Breast epithelium (tissue), 4 donors: ENCODE results near the gene NDUFC2. TPM values are rescaled to one million over a fixed set of nuclear protein-coding genes. Genes with fewer than 3 reads are reported as not detected.
"Not testable (repeated sequence)": the region's sequence is repeated elsewhere in the genome, so short reads cannot be mapped to it uniquely, and the experiment has no call there.

Experiments used
- DNase-seq, 2 donors: peaks; one replicate each; pipeline ENCODE4 v3.0.0-alpha.2; 2019; ENCODE audit warnings: low spot score in 2 of 2
- H3K27ac ChIP-seq, 2 donors: fragments of 200-600 bp; sonication (generic) in 1 of 2; one replicate each; pipeline ENCODE4 v1.5.1; 2016 to 2019; ENCODE audit warnings: mild to moderate bottlenecking in 1 of 2
- H3K27me3 ChIP-seq, 2 donors: fragments of 200-600 bp; sonication (generic) in 1 of 2; one replicate each; pipeline versions ENCODE4 v1.5.1 to v1.6.0; 2017 to 2019; ENCODE audit warnings: control low read depth in 1 of 2, mild to moderate bottlenecking in 1 of 2
- H3K36me3 ChIP-seq: fragments of 200-600 bp; one replicate; pipeline ENCODE4 v1.5.1; 2019
- H3K4me1 ChIP-seq, 2 donors: fragments of 200-600 bp; sonication (generic); one replicate each; pipeline ENCODE4 v1.5.1; 2016 to 2019; ENCODE audit warnings: control low read depth in 1 of 2
- H3K4me3 ChIP-seq, 3 donors: fragments of 200-600 bp; sonication (generic); 1 replicate in 2 of 3; 2 replicates in 1 of 3; pipeline ENCODE4 v1.5.1; 2016 to 2019; ENCODE audit warnings: mild to moderate bottlenecking in 3 of 3, moderate library complexity in 2 of 3
- H3K9me3 ChIP-seq, 2 donors: fragments of 200-600 bp; sonication (generic) in 1 of 2; one replicate each; pipeline ENCODE4 v1.5.1; 2016 to 2019; ENCODE audit warnings: control low read depth in 1 of 2
- POLR2A ChIP-seq: fragments of 450-650 bp; IDR thresholded peaks from one replicate; pipeline ENCODE4 v1.6.1; 2016; ENCODE audit warnings: antibody characterized with exemption, mild to moderate bottlenecking, moderate library complexity
- POLR2AphosphoS5 ChIP-seq, 3 donors: sonication (generic); formaldehyde crosslinking; IDR thresholded peaks; one replicate each; pipeline ENCODE4 v1.6.1; 2017; ENCODE audit warnings: antibody characterized with exemption in 3 of 3
- intact Hi-C: fragments of 100-400 bp; cut with DNase I; formaldehyde crosslinking; loops from one replicate; pipeline ENCODE4 v1.15.1; 2023; ENCODE audit warnings: low total_unique reads
- total RNA-seq, 3 donors: library from RNA; depleted of rRNA; stranded (reverse); fragments of >200 nt; gene quantifications; one replicate each; pipeline ENCODE4 v1.1.0, GENCODE V29; 2016
- TF ChIP-seq, protein P1 (sequence below), 3 donors: fragments of 450-650 bp; IDR thresholded peaks; one replicate each; pipeline ENCODE4 v1.5.1; 2016 to 2017; ENCODE audit warnings: antibody characterized with exemption in 3 of 3, mild to moderate bottlenecking in 3 of 3, moderate library complexity in 3 of 3

The NDUFC2 gene
- total RNA-seq, 3 donors from 2014 or later: 101 to 105 (median 103) TPM

DNA sequence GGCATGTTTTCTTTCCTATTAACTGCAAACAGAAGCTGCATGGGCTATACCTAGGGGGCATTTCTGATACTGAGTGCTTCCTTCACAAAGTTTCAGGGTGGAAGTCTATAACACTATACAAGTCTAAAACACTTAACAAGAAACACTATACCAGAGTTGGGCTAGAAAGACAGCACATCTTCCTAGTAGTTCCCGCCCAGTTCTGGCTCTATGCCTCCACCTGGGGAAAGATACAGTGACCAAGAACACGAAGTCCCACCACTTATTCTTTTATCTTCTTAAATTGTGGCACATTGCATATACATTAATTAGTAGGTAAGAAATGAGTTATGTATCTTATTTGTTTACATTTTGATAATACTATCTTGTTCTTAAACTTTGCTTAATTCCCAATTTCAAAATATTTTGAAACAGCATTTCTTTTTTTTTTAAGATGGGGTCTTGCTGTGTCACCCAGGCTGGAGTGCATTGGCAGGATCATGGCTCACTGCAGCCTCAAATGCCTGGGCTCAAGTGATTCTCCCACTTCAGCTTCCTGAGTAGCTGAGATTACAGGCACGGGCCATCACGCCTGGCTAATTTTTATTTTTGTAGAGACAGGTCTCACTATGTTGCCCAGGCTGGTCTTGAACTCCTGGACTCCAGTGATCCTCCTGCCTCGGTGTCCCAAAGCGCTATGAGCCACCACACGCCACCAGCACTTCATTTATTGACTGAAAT is 18.2 kb upstream of the NDUFC2 start:
- no peaks in the 10 kb centered on the region for H3K9me3 ChIP-seq
- no peak overlapping the region for H3K4me3 ChIP-seq
- no peak for DNase-seq
- intact Hi-C loops: no loop called here
- H3K27ac ChIP-seq: no peak overlapping the region
- H3K27me3 ChIP-seq: no peaks in the 10 kb centered on the region
- TF ChIP-seq, protein P1, sequence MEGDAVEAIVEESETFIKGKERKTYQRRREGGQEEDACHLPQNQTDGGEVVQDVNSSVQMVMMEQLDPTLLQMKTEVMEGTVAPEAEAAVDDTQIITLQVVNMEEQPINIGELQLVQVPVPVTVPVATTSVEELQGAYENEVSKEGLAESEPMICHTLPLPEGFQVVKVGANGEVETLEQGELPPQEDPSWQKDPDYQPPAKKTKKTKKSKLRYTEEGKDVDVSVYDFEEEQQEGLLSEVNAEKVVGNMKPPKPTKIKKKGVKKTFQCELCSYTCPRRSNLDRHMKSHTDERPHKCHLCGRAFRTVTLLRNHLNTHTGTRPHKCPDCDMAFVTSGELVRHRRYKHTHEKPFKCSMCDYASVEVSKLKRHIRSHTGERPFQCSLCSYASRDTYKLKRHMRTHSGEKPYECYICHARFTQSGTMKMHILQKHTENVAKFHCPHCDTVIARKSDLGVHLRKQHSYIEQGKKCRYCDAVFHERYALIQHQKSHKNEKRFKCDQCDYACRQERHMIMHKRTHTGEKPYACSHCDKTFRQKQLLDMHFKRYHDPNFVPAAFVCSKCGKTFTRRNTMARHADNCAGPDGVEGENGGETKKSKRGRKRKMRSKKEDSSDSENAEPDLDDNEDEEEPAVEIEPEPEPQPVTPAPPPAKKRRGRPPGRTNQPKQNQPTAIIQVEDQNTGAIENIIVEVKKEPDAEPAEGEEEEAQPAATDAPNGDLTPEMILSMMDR (IDR thresholded peaks at IDR 0.05): no peak
- TF ChIP-seq POLR2A (no peak), POLR2AphosphoS5 (IDR thresholded peaks at IDR 0.05) (no peak)
- no peaks in the 10 kb centered on the region for H3K36me3 ChIP-seq
- H3K4me1 ChIP-seq: no peaks in the 10 kb centered on the region

DNA sequence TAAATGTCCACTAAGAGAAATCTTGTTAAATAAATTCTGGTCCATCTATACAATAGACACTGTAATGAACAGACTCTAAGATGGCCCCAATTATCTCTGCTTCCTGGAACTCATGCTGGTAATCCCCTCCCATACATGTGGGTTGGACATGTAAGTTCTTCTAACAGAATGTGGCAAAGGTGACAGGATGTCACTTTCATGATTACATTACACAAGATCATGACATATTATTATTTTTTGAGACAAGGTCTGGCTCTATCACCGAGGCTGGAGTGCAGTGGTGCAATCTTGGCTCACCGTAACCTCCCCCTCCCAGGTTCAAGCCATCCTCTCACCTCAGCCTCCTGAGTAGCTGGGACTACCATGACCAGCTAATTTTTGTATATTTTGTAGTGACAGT is 14.6 kb upstream of the NDUFC2 start:
- H3K9me3 ChIP-seq: no peaks in the 10 kb centered on the region
- H3K27me3 ChIP-seq: no peaks in the 10 kb centered on the region
- DNase-seq: no peak
- H3K36me3 ChIP-seq: no peaks in the 10 kb centered on the region
- H3K4me3 ChIP-seq: no peak overlapping the region
- no peak overlapping the region for H3K27ac ChIP-seq
- H3K4me1 ChIP-seq: no peaks in the 10 kb centered on the region
- TF ChIP-seq, protein P1 (IDR thresholded peaks at IDR 0.05): no peak
- TF ChIP-seq POLR2AphosphoS5 (IDR thresholded peaks at IDR 0.05) (no peak), POLR2A (no peak)
- intact Hi-C loops: no loop called here

DNA sequence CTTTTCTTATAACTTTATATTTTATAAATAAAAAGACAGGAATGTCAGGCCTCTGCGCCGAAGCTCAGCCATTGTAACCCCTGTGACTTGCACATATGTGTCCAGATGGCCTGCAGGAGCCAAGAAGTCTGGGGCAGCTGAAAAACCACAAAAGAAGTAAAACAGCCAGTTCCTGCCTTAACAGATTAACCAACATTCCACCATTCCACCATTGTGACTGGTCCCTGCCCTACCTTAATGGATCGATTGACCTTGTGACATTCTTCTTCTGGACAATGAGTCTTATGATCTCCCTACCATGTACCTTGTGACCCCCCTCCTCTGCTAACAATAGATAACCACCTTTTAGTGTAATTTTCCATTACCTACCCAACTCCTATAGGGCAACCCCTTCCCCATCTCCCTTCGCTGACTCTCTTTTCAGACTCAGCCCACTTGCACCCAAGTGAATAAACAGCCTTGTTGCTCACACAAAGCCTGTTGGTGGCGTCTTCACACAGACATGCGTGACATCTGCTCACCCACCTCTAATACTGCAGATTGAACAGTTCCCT is 6.9 kb upstream of the NDUFC2 start:
- not testable (repeated sequence) for H3K4me1 ChIP-seq

DNA sequence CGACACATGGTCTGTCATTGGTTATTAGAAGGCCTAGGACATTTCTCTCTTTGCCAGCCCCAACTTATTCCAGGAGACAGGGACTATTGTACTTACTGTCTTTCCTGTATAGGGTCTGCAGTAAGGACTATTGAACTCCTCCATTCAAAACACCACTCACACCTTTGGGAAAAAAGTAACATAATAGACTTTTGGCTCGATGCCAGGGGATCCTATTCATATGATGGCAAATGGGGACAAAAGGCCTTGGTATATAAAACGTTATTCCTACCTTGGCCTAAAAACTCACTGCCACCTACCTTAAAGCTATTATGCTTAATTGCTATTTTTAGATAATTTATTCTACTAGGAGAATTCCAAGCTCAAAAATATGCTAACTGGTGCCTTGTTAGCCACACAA is 6.3 kb upstream of the NDUFC2 start:
- TF ChIP-seq POLR2AphosphoS5 (IDR thresholded peaks at IDR 0.05): no peak
- TF ChIP-seq, protein P1 (IDR thresholded peaks at IDR 0.05): no peak
- TF ChIP-seq POLR2A: no peak
- Histone ChIP-seq H3K27me3 (no peaks in the 10 kb centered on the region), H3K36me3 (no peaks in the 10 kb centered on the region), H3K4me3 (no peak overlapping the region), H3K27ac (no peak overlapping the region), H3K9me3 (no peaks in the 10 kb centered on the region), H3K4me1 (no peaks in the 10 kb centered on the region)
- intact Hi-C loops: no loop called here
- no peak for DNase-seq

More for the DNA sequence above, 6.9 kb upstream of the NDUFC2 start:
- H3K36me3 ChIP-seq, H3K4me3 ChIP-seq, H3K9me3 ChIP-seq, DNase-seq, H3K27ac ChIP-seq, H3K27me3 ChIP-seq, intact Hi-C loops: not testable (repeated sequence)

DNA sequence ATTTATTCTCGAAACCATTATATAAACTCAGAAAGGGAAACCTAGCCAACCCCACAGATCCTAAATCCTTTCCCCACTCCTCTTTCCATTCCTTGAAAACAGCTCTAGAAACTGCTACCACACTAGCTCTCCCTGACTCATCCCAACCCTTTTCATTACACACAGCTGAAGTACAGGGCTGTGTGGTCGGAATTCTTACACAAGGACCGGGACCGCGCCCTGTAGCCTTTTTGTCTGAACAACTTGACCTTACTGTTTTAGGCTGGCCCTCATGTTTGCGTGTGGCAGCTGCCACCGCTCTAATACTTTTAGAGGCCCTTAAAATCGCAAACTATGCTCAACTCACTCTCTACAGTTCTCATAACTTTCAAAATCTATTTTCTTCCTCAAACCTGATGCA is 4.8 kb upstream of the NDUFC2 start:
- H3K4me3 ChIP-seq, H3K27ac ChIP-seq, H3K36me3 ChIP-seq, H3K9me3 ChIP-seq, DNase-seq, intact Hi-C loops, H3K27me3 ChIP-seq, H3K4me1 ChIP-seq: not testable (repeated sequence)

DNA sequence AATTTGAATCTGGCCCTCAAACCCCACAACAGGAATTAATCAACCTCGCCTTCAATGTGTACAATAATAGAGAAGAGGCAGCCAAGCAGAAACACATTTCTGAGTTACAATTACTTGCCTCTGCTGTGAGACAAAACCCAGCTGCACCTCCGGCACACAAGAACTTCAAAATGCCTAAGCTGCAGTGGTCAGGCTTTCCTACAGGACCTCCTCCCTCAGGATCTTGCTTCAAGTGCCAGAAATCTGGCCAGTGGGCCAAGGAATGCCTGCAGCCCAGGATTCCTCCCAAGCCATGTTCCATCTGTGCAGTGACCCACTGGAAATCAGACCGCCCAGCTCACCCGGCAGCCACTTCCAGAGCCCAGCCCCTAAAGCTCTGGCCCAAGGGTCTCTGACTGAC is 3.4 kb upstream of the NDUFC2 start:
- peaks cover 0 to 2% of the 10 kb centered on the region in 2 donors for H3K4me1 ChIP-seq
- TF ChIP-seq, protein P1 (IDR thresholded peaks at IDR 0.05): no peak
- TF ChIP-seq POLR2AphosphoS5 (IDR thresholded peaks at IDR 0.05): no peak
- no peak for TF ChIP-seq POLR2A
- no peaks in the 10 kb centered on the region for H3K27me3 ChIP-seq
- no peak overlapping the region for H3K4me3 ChIP-seq
- no peaks in the 10 kb centered on the region for H3K9me3 ChIP-seq
- no peak for DNase-seq
- no peaks in the 10 kb centered on the region for H3K36me3 ChIP-seq
- intact Hi-C loops: no loop called here
- H3K27ac ChIP-seq: no peak overlapping the region
